Activated B cell treated with CpG ODN at 0.5 μM for 24 hours (primary cell): Measurements from ENCODE around the gene ITGBL1. TPM values are rescaled to one million over a fixed set of nuclear protein-coding genes. Genes with fewer than 3 reads are reported as not detected.

Experiments
- ATAC-seq: fragments of 200-7000 bp; cut with Tn5 transposase; one replicate; pipeline ENCODE4 v1.10.0; 2021; ENCODE audit warnings: low read depth, mild to moderate bottlenecking, moderate library complexity
- CTCF ChIA-PET: fragments of 350-600 bp; sonication (Branson Sonifier 250); formaldehyde crosslinking; loops from one replicate; lab custom pipeline; 2021; ENCODE audit warnings: antibody characterized with exemption; lab: Charles Lee
- POLR2A ChIA-PET: fragments of 350-600 bp; sonication (Branson Sonifier 250); formaldehyde crosslinking; loops from one replicate; lab custom pipeline; 2021; ENCODE audit warnings: antibody characterized with exemption; lab: Charles Lee
- DNase-seq: peaks from one replicate; pipeline ENCODE4 v3.0.0; 2022
- H3K27ac Mint-ChIP-seq: one replicate; pipeline ENCODE4 v1.8.0; 2020; ENCODE audit warnings: mixed read lengths
- H3K27me3 Mint-ChIP-seq: one replicate; pipeline ENCODE4 v1.8.0; 2021; ENCODE audit warnings: mixed read lengths
- H3K36me3 Mint-ChIP-seq: one replicate; pipeline ENCODE4 v1.8.0; 2021; ENCODE audit warnings: low read depth, mixed read lengths
- H3K4me1 Mint-ChIP-seq: one replicate; pipeline ENCODE4 v1.8.0; 2021; ENCODE audit warnings: mixed read lengths
- H3K4me3 Mint-ChIP-seq: one replicate; pipeline ENCODE4 v1.8.0; 2020; ENCODE audit warnings: mild to moderate bottlenecking, mixed read lengths
- H3K9me3 Mint-ChIP-seq: one replicate; pipeline ENCODE4 v1.8.0; 2020; ENCODE audit warnings: mixed read lengths
- CTCF ChIP-seq: fragments of 200-600 bp; IDR thresholded peaks from one replicate; pipeline ENCODE4 v1.8.0; 2022; ENCODE audit warnings: antibody characterized with exemption, mild to moderate bottlenecking
- intact Hi-C: fragments of 100-400 bp; cut with micrococcal nuclease; formaldehyde crosslinking; loops from one replicate; pipeline ENCODE4 v1.15.1; 2024
- total RNA-seq: library from RNA; stranded (reverse); gene quantifications from 2 replicates; pipeline ENCODE4 v1.2.3, GENCODE V29; 2022

ITGBL1 gene
- total RNA-seq, 1 donor from 2014 or later = not detected

DNA sequence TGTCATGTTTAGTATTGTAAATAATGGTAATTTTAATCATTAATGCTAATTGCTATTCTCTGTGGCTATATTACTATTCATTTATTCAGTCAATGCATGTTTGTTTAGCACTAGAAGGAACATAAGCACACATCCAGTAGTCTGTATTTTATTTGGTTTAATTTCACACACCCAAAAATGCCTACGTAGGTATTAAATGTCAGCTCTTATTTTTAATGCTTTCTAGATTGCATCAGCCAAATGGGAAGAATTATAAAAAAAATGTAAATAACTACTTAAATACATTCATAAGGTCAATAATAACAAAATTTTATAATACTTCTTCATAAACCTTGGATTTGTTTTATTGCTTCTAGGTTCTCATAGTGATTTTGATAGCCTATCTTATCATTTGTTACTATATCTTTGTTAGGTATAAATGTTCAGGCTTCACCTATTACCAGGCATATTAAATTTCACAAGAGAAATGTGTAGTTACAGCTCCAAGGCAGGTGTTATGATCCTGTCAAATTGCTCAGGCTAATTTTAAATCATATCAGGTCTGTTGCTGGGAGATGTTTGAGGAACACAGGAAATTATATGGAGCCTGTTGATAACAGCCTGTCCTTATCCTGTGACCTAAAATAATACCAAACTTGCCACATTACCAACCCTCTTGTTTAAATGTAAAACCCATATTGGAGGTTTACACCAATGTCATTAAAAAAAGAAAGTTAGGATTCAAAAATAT, 34.4 kb downstream of the ITGBL1 start:
- no peak overlapping the region for H3K4me3 Mint-ChIP-seq
- no peak for TF ChIP-seq CTCF
- H3K36me3 Mint-ChIP-seq = no peaks in the 10 kb centered on the region
- H3K9me3 Mint-ChIP-seq = no peaks in the 10 kb centered on the region
- H3K27ac Mint-ChIP-seq = no peak overlapping the region
- ChIA-PET CTCF (no interaction called here), POLR2A (no interaction called here)
- ATAC-seq = no peak
- no peak for DNase-seq
- no peaks in the 10 kb centered on the region for H3K4me1 Mint-ChIP-seq
- intact Hi-C loops = no loop called here
- H3K27me3 Mint-ChIP-seq = no peaks in the 10 kb centered on the region

- no peak overlapping the region for H3K27ac Mint-ChIP-seq
- intact Hi-C loops = no loop called here
These were observed 35.0 kb downstream of the ITGBL1 start for GRCh38 chr13:101487438-101487830.

GRCh38 chr13:101488734-101489133, 36.3 kb downstream of the ITGBL1 start:
- ChIA-PET CTCF (no interaction called here), POLR2A (no interaction called here)
- Mint-ChIP-seq H3K4me3 (no peak overlapping the region), H3K36me3 (no peaks in the 10 kb centered on the region), H3K9me3 (no peaks in the 10 kb centered on the region), H3K27me3 (no peaks in the 10 kb centered on the region), H3K27ac (no peak overlapping the region), H3K4me1 (no peaks in the 10 kb centered on the region)
- no peak for TF ChIP-seq CTCF
- intact Hi-C loops = no loop called here
- no peak for ATAC-seq
- no peak for DNase-seq

More at GRCh38 chr13:101487438-101487830, 35.0 kb downstream of the ITGBL1 start:
- ATAC-seq (no peak), DNase-seq (no peak)
- TF ChIP-seq CTCF = no peak
- ChIA-PET CTCF (no interaction called here), POLR2A (no interaction called here)
- Mint-ChIP-seq H3K4me3 (no peak overlapping the region), H3K9me3 (no peaks in the 10 kb centered on the region), H3K4me1 (no peaks in the 10 kb centered on the region), H3K36me3 (no peaks in the 10 kb centered on the region), H3K27me3 (no peaks in the 10 kb centered on the region)

DNA sequence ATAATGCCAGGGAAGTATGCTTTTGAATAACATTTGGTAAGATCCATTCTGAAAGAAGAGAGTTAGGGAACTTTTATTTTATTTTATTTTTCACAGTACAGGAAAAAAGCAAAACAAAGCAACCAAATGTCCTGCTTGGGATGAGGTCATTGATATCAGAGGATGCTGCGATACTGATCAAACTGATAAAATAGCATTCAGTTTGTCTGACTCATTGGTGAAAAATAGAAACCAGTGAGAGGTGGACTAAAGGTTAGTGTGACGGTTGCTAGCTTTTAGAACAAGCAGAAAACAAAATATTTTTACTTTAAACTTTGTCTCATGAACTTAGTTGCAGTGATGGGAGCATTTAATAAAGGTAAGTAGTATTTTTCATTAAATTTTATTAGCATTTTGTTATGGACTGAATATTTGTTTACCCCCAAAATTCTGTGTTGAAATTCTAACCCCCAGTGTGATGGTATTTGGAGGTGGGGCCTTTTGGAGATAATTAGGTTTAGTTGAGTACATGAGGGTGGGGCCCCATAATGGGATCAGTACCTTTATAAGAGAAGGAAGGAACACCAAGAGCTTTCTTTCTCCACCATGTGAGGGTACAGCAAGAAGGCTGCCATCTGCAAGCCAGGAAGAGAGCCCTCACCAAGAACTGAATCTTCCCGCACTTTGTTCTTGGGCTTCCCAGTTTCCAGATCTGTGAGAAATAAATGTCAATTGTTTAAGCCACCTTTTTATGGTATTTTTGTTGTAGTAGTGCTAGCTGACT, 37.3 kb downstream of the ITGBL1 start:
- no peak overlapping the region for H3K4me3 Mint-ChIP-seq
- DNase-seq (no peak), ATAC-seq (no peak)
- CTCF ChIA-PET = no interaction called here
- TF ChIP-seq CTCF = no peak
- H3K27ac Mint-ChIP-seq = no peak overlapping the region
- H3K27me3 Mint-ChIP-seq = no peaks in the 10 kb centered on the region
- POLR2A ChIA-PET = no interaction called here
- intact Hi-C loops = no loop called here
- no peaks in the 10 kb centered on the region for H3K4me1 Mint-ChIP-seq
- H3K36me3 Mint-ChIP-seq = no peaks in the 10 kb centered on the region
- no peaks in the 10 kb centered on the region for H3K9me3 Mint-ChIP-seq

DNA sequence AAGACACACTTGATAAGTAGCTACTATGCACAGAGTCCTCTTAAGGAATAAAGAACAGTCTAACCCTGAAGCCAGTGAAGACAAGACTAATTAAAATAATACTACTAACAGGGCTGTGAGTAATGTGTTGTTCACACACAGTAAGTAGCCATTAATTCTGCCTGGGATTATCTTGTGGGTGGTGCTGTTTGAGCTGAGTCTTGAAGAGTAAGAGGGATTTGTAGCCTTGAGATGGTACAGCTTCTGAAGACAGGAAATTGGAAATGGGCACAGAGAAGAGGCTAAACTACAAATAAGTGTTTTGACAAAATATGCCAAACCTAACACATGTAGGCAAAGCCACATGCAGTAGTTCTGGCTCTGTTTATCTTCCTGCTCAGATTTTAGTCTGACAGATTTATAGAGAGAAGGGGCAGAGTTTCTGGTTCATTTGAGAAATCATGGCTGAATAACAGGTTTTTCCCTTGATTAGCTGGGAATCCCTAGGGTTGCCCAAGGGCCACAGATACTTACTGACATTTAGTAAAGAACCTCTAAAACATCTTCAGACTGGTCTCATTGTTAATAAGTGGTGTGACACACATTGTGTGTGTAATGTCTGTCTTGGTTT, 38.0 kb downstream of the ITGBL1 start:
- ChIA-PET POLR2A (no interaction called here), CTCF (no interaction called here)
- TF ChIP-seq CTCF = no peak
- Mint-ChIP-seq H3K4me1 (no peaks in the 10 kb centered on the region), H3K27ac (no peak overlapping the region), H3K9me3 (no peaks in the 10 kb centered on the region), H3K27me3 (no peaks in the 10 kb centered on the region), H3K4me3 (no peak overlapping the region), H3K36me3 (no peaks in the 10 kb centered on the region)
- no peak for ATAC-seq
- DNase-seq = no peak
- intact Hi-C loops = no loop called here
